HG03575 (cell line): ENCODE data around the gene PPM1L.

Experiments used
- ATAC-seq: cut with Tn5 transposase; IDR thresholded peaks from one replicate; pipeline ENCODE4 v1.9.1; 2021; ENCODE audit not compliant: unreplicated experiment, insufficient number of reproducible peaks, low FRiP score; ENCODE audit errors: extremely low read depth

PPM1L gene

DNA sequence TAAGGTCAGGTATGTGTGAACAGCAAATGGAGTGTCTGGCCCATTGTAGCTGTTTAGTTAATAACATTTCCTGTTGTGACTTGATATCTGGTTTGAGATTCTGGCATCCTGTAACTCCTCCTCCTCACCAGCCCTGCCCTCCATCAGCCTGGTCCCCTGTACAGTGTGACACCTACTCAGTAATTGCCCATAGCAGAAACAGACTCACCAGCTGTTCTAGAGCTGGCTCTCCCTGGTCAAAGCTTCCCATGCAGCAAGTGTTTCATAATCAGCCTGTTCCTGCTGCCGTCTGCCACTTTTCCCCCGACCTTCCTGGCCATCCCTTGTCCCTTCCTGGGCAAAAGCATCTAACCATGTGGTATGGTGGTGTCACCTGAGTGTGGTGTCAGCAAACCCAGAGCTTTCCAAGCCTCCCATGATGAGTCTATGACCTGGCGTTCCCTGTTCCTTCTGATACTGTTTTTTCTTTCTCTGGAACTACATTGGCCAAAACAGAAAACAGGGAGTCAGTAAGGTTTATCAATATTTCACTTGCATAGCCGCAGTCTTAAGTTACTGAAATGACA is 293.7 kb downstream of the PPM1L start:
- ATAC-seq, result no peak

DNA sequence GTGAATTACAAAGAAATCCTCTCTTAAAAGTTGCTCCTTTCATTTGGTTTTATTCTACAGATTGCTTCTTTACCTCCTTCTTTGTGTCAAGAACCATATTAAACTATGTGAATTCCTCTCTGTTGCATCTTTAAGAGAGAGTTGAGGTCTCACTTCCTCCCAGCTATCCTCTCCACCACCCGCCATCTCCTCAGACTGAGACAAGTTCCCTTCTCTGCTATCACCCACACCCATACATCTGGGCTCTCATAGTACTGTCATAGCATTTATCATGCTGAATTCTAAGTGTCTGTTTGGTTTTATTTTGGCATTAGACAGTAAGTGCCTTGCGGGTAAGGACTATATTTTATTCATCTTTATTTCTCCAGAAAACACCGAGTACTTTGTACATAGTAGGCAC is 294.9 kb downstream of the PPM1L start:
- no peak for ATAC-seq

DNA sequence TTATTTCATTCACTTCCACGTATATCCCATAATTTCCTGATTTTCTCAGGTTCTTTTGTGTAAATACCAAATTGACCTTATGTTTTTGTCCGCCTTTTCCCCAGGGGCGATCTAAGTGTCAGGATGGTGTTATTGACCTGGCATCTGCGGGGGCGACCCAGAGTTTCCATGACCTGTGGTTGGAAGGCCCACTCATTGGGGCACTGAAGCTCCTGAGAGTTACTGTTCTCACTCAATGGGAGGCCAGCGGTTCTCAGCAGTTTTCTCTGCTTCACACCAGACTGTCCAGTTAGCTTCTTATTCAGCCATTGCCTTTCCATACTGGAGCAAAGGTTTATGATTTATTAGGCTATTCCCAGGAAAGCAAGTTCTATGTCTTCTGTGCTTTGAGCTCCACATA is 295.8 kb downstream of the PPM1L start:
- ATAC-seq, result no peak

DNA sequence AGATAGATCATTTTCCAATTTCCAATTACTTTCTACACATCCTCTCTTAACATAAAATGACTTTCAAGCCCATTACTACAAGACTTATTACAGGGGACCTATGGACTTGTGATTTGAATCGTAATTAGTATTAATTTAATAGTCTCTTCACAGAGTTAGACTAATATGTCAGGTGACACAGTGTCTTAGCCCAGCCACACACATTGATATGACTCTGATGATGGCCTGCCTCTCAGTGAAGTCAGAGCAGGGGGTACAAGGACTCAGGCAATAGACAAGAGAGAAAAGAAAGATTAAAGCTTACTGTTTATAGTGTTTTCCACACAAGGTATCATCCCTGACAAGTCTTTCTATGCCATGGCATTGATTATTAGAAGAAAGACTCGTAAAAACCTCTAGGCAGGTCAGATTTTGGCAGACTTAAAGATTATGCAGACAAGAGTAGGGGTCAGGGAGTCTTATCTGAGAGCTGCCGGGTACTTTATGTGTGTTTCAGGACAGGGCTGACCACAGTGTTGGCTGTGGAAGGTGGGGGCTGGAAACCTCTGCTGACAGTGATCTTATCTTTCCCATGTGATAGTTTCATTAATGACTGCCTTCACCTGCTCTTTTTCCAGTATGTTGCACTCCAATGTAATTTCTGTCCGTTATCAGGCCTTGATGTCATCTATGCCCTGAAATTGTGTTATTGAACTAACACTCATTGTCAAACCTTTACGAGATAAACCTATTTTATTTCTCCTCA is 299.0 kb downstream of the PPM1L start:
- no peak for ATAC-seq

DNA sequence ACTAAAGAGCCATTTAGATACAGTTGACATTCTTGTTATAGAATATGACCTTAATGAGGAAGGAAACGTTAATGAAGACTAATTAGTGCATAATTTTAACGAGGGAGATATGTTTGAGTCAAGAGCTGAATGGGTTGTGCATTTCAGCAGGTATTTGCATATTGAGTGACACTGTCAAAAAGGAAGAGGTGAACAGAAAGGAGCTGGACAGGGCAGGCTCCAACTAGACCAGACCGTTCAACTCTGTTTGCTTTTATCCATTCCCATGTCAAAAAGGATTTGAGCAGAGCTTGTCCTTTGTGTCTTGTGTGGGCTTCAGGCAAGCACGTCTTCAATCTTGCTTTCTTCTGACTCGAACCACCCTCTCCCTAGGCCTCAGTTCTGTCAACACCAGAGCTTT is 308.4 kb downstream of the PPM1L start:
- no peak for ATAC-seq

DNA sequence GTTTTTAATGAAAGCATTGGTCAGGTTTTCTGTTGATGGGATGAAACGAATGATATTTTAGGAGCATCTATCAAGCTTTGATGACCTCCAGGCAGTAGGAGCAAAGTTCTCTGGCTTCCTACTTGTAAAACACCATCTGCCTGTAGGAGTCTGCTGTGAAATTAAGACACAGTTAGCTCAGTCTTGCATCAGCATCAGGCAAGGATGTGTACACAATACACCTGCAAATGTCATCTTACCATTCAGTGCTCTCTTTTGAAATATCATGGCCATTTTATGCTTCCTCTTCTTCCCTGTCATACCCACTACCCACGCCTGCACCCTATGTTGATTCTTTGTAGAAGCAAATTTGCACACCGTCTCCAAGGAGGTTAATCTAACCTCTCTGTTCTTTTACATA is 310.9 kb downstream of the PPM1L start:
- no peak for ATAC-seq

DNA sequence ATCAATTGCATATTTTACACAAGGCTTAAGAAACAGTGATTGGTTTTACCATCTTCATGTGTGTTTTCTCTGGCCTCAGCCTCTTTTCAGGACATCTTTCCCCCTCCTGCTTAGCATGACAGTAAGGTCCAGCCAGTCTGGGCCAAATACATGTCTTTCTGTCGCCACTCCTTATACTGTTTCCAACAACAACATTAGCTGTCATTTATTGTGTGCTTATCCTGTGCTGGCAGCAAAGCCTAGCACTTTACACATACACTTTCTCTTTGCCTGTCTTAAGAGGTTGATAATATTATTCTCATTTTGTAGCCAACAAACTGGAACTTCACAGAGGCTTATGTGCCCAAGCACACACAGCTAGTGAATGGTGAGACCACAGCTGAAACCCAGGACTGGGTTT is 311.3 kb downstream of the PPM1L start:
- no peak for ATAC-seq

DNA sequence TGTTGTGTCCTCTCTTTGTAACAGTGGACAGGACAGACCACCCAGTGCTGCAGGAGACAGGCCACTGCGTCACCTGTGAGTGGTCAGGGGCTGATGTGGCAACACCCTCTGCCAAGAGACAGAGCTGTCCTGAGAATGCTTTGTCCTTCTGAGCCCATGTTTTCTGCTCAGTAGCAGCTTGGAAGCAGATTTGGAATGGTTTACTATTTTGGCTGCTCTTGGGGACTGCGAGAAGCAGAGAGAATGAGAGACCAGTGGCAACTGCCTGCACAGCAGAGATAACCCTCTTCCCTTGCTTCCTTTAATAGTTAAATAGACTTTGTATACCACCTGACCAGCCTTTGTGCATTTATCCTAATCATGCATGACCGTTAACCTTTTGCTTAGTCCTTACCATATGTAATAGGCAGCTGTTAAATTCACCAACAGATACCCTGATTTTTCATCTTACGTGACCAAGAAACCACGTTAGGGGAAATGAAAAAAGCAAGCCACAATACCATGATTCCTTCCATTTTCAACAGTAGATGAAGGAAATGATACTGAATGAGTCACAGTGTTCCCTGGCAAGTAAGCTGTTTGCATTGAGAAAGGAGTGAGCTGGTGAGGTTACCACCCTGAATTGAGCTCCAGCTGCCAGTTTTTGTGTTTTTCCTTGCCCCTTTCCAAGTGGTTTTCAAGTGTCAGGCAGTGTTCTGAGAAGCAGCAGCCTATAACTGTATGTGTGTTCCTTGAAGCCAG is 313.6 kb downstream of the PPM1L start:
- peak; percentile 97 for ATAC-seq

DNA sequence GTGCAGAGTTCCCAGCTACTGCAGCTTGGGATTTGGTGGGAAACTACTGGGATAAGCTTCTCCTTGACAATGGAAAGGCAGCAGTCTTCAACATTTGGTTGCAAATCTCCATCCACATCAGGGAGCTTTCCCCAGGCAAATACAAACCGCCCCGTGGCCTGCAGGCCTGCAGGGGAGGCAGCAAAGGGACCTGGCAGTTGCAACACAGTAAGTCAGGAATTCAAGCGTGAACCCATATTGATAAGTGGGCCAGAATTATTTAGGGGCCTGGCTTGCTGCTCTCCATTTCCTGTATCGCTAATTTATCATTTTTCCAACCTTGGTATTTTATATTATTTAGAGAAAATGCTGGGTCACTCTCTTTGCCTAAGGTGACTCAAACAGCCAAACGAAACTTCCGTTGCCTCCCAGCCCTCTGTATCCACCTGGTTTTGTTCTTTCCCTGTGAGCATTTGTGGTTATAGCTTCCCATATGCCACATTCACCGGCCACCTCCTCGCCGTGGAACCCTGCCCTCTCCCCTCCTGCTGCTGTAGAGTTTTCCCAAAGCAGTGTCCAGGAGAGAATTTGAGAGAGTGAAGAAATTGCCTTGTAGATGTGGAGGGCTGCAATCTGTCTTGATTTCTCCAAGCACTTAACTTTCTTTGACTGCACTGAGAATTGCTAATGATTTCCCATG is 314.4 kb downstream of the PPM1L start:
- no peak for ATAC-seq

DNA sequence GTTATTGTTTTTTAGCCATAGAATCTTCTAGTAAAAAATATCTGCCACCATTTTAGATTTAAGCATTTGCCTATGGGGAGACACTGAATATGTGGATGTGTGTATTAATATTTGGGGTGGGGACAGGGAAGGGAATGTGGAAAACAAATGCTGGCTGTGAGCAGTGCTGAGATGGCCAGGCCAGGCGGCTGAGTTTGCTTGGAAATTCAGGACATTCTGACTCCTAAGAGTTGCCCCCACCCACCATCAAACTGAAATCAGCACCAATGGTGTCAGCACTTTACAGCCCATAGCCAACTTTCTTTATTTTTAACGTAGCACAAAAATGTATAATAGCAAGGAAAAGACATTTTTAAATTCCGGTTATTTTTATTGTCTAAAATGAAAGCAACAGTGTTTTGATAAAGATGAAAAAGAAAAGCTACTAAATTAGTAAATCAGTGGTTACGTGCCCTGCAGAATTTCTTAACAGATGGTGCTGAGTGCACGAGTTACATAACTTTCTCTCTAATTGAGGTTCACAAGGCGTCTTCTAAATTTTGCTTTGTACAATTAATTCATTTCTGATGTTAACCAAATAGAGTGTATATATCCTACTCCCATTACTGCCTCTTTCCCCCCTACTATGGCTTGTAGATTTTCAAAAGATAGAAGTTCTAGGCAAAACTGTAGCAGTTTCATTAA is 315.1 kb downstream of the PPM1L start:
- no peak for ATAC-seq

DNA sequence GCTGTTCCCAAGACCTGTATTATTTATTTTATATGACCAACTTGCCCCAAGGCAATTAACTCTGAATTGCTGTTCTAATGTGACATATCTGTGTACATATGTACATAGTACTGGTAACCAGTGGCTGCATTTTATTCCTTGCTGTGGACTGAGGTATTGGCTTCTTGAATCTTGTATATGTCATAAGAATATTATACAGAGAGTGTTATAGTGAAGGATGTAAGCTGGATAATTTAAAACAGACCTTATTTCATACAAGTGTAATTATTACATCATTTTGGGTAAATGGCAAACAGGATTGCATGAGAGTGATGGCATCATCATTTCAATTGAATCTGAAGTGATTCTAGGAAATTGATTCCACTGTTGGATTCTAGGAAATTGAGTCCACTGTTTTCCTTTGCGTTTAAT is 316.2 kb downstream of the PPM1L start:
- no peak for ATAC-seq

DNA sequence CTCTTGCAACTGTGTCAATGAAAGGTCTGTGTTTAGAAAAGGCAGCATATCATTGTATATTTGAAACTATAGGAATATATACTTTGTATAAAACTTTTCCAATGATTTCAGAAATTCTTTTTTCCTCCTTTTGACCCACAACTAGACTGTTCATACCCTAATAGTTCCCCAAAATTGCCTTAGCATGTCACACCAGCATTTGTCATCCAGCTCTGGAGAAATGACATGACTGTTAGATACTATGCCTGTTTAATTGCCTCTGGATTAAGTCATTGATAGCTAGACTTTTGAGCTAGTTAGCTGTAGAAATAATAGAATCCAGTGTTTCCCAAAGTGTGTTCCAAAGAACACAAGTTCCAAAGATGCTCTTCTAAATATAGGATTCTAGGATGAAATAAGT is 316.7 kb downstream of the PPM1L start:
- ATAC-seq, result no peak

DNA sequence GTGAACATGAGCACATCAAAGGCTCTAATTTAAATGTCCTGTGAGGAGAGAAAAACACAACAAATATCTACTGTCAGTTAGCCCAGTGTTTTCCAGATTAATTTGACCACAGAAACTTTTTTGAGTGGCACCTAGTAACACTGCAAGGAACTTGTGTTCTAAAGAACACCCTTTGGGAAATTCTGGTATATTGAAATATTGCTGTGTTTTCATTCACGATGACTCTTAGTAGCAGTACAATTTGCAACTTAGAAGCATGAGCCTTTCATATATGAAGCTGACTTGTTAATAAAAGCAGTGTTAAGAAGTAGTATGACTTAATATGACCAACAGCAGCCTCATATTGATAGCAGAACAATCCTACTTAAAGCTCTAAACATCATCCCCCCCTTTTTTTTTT is 317.1 kb downstream of the PPM1L start:
- no peak for ATAC-seq

DNA sequence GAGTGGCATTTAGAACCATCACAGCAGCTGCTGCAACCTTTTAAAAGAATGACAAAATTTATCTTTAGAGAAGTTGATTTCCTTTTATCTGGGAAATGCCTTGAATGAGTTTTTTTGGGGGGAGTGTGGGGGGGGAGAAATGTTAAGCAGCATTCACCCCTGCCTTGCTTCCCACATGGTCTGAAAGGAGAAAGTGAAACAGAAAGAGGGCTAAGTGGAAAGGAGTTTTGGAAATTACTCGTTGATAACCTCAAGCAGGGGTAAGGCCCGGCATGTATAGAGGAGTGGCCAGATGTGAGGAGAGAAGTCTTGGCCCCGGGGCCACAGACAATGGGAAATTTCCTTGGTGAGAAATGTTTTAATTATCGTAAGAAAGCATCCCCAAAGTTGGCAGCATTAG is 325.6 kb downstream of the PPM1L start:
- ATAC-seq, result no peak

DNA sequence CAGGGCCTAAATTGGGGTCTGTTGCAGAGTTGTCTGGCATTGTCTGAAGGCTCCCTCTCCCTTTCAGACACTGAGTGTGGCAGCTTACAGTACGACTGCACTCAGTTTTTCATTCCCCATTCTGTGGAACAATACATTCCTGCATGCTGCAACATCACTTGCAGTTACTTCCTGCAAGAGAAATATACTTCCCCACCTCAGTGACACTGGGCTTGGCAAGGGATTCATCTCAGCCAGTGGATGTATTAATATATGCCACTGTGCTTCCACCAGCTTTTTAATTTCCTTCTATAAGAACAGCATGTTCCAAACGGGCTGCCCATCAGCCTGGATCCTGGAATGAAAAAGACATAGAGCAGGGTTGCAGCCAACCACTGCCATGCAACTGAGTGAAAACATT is 326.0 kb downstream of the PPM1L start:
- ATAC-seq, result no peak

DNA sequence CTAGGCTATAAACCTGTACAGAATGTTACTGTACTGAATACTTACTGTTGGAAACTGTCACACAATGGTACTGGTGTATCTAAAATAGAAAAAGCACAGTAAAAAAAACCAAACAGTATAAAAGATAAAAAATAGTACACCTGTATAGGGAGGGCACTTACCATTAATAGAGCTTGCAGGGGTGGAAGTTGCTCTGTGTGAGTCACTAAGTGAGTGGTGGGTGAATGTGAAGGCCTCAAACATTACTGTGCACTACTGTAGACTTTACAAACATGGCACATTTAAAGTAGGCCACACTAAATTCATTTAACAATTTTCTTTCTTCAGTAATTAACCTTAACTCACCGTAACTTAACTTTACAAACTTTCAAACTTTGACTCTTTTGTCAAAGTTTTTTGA is 327.1 kb downstream of the PPM1L start:
- no peak for ATAC-seq

DNA sequence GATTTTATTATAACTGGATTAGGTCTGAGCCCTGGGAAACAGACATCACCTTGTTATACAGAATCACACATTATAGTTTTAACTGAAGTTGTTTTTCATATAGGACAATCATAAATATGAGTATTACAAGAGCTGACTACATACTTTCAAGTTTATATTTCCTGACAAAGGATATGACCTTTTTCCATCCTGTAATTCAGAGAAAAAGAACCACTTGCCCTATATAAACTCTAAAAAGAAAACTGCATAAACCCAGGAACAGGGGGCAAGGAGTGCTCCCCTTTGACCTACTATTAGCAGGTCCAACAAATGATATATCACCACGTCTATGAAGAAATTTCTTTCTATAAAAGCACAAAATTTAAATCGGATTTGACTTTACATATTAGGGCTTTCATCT is 328.2 kb downstream of the PPM1L start:
- ATAC-seq, result no peak

DNA sequence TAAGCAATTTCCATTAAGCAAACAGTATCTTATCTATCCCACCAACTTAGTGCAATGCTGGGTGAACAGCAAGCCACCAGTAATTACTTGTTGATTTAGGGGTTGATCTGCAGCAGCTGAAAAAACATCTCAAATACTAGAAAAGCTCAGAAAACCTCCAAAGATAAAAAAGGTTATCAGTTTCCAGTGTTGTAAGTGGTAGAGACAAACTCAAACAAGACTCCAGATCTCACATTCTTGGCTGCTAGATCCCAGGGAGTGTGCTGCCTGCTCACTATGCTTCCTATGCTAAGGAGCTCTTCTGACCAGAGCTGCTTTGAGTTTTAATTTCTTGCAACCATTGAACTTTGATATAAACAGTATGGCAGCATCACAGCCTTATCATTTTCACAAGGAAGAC is 337.9 kb downstream of the PPM1L start:
- ATAC-seq, result no peak

DNA sequence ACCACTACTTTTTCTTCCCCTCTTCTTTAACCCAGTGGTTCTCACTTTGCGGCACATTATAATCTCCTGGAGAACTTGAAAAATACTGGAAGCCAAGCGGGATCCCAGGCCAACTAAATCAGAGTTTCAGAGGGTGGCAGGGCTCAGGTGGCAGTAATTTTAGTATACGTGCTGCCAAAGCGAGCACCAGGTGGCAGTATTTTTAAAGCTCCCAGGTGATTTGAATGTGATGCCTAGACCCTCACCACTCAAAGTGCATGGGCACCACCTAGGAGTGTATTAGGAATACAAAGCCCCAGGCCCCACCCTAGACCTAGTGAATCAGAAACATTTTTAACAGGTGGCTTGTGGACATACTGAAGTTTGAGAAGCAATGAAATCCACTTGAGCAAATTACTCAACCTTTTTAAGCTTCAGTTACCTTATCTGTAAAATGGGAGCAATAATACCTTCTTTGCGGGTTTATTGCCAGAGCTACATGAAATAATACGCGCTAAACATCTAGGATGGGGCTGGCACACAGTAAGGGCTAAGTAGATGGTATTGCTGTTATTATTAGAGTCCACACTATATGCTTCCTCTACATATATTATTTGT is 340.8 kb downstream of the PPM1L start:
- ATAC-seq, result no peak
